Activated CD8-positive, alpha-beta memory T cell treated with anti-CD3 and anti-CD28 coated beads, Interleukin-2, amount 50 U/mL, for 48 hours (primary cell): ENCODE data around the gene SLA2.
"Not testable (repeated sequence)": the region's sequence is repeated elsewhere in the genome, so short reads cannot be mapped to it uniquely, and the experiment has no call there.

Experiments
- DNase-seq: peaks from one replicate; pipeline ENCODE4 v3.0.0-alpha.2; 2020

The SLA2 gene

GRCh38 chr20:36644706-36645095 lies 1.3 kb downstream of the SLA2 start:
- DNase-seq: no peak

DNA sequence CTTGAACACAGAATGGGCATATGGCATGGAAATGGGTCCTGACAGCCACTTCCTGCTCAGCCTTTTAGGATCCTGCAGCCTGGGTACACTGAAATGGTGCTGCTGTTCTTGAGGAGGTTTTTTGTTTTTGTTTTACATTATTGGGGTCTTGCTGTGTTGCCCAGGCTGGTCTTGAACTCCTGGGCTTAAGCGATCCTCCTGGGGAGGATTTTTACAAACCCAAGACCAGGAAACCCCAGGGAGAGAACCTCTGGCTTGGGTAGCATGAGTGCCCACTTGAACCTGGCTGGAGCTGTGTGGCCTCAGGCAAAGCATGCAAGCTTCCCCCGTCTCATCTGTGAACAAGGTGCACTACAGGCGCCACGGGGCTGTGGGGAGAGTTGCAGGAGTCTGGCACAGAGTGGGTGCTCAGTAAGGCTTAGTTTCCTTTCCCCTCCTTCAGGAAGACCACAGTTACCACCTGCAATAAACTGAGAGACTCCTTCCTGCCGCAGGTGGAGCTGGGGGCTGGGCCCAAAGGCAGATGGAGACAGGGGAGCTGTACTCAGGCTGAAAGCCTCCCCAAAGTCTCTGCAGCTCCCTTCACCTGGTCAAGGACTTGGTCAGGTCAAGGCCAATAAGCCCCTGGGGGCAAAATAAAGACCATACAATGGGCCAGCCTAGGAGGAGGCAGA lies 1.8 kb downstream of the SLA2 start:
- DNase-seq: peak; percentile 80

- DNase-seq: no peak
These were observed 3.9 kb downstream of the SLA2 start for GRCh38 chr20:36642136-36642535.

- no peak for DNase-seq
These were observed 4.5 kb downstream of the SLA2 start for GRCh38 chr20:36641506-36641843.

DNA sequence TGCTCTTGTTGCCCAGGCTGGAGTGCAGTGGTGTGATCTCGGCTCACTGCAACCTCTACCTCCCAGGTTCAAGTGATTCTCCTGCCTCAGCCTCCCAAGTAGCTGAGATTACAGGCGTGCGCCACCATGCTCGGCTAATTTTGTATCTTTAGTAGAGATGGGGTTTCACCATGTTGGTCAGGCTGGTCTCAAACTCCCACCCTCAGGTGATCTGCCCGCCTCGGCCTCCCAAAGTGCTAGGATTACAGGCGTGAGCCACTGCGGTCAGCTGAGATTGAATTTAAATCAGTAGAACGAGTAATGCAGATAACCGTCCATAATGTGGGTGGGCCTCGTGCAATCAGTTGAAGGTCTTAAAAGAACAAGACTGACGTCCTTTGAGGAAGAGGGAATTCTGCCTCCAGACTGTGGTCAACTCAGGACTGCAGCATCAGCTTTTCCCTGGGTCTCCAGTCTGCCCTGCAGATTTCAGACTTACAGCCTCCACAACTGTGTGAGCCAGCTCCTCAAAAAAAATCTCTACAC lies 7.1 kb downstream of the SLA2 start:
- DNase-seq: not testable (repeated sequence)

- DNase-seq: no peak
These were observed 11.7 kb downstream of the SLA2 start for GRCh38 chr20:36634342-36634741.

DNA sequence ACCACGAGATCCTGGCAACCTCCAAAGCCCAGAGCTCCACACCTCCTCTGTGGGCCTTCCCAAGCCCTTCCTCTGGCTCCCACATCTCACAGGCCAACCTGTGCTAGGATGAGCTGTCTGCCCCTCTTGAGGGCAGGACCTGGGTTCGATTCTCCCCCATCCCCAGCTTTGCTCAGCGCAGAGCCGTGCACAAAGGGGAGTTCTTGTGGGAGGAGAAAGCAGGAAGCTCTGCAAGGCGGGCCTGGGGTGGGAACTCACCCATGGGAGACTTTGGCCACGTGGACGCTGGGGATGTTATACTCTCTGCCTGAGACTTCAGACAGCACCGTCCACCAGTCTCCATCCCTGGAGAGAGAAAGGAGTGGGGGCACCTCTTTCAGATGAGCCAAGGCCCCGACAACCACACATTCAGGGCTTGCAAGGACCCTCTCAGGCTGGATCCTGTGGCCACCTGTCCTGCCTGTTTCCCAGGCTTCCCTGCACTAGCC lies 12.7 kb downstream of the SLA2 start:
- DNase-seq: no peak

DNA sequence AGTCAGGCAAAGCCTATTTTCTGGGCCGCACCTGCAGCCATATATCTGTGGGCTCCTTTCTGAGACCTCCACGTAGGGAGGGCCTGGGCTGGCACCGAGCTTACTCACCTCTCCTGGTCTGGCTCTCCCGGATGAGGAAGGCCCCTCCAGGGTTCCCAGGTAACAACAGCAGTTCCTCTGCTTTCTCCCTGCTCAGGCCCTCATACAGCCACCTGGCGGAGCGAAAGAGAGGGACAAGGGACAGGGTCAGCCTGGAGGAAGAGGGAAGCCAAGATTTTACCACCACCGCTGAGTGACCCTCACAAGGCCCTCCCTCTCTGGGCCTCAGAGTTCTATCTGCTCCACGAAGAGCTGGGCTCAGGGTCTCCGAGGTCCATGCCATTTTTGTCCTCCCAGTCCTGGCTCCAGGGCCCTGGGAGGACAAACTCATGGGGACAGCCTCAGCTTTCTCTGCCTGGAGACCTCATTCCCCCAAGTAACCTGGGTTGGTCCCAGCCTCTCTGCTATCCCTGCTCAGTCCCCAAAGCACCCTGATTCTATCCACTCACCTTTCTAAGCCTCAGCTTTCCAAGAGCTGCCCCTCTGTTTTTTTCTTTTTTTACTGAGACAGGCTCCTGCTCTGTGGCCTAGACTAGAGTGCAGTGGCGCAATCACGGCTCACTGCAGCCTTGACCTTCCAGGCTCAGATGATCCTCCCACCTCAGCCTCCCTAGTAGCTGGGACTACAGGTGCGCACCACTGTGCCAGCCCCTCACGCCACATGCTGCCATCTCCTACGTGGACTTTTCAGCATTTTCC lies 13.3 kb downstream of the SLA2 start:
- DNase-seq: no peak

- DNase-seq: no peak
These were observed 13.9 kb downstream of the SLA2 start for GRCh38 chr20:36632147-36632486.

GRCh38 chr20:36631646-36632045 lies 14.3 kb downstream of the SLA2 start:
- no peak for DNase-seq

GRCh38 chr20:36629719-36630681 lies 16.0 kb downstream of the SLA2 start:
- peak; percentile 70 for DNase-seq

- DNase-seq: no peak
These were observed 17.9 kb downstream of the SLA2 start for GRCh38 chr20:36628076-36628475.

GRCh38 chr20:36624944-36625324 lies 21.1 kb downstream of the SLA2 start:
- no peak for DNase-seq

DNA sequence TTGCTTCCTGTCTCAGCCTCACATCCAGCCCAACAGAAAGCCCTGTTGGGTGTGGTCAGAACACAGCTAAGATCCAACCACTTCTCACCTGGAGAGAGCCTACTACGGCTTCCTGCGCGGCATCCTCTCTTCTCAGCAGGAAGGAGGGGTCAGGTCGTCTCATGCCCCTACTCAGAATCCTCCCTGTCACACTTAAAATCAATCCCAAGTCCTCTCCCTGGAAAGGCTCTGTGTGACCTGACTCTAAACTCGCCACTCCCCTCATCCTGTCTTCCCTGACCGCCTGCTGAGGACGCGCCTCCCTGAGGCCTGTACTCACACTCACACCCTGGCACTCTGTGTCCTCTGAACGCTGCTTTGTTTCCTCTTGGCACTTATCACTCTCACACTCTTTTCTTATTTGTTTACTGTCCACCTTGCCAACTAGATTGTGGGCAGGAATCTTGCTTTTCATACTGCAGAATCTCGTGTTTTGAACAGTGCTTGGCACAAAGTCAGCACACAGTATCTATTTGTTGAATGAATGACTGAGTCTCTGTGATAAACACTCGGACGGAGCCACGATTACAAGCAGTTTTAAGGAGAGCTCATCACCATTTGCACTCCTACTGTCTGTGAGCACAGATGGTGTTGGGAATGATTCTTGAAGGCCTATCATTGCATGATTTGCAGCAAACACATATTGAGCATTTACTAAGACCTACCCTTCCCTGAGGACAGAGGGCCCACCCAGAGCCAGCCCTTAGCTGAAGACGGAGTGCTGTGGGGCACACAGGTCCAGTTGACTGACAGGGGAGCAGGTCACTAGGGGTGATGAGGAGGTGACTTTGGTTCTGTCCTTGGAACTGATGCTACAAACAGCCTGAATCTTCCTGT lies 21.7 kb downstream of the SLA2 start:
- no peak for DNase-seq

DNA sequence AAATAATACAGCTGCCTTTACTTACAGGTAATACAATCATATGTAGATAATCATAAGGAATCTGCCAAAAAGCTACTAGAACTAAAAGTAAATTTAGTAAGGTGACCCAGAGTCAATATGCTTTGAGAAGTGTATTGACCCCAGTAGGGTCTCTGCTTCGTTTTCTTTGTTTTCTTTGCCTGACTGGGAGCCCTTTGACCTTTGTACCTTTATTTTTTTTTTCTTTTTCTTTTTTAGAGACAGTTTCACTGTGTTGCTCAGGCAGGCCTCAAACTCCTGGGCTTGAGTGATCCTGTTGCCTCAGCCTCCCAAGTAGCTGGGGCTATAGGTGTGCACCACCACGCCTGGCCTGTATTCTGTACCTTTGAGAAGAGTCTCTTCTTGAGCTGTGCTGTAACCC lies 22.6 kb downstream of the SLA2 start:
- no peak for DNase-seq

DNA sequence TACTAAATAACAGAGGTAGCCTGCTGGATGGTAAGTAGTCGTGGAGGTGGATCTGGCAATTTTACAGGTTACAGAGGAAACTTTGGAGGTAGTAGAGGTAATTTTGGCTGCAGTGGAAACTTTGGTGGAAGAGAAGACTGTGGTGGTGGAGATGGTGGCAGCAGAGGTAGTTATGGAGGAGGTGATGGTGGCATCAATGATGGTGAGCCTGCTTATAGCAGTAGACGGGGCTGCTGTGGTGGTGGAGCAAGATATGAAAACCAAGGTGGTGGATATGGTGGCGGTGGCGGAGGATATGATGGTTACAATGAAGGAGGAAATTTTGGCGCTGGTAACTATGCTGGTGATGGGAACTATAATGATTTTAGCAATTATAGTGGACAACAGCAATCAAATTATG lies 25.1 kb downstream of the SLA2 start:
- DNase-seq: no peak

- DNase-seq: no peak
These were observed 31.0 kb downstream of the SLA2 start for GRCh38 chr20:36614781-36615557.

DNA sequence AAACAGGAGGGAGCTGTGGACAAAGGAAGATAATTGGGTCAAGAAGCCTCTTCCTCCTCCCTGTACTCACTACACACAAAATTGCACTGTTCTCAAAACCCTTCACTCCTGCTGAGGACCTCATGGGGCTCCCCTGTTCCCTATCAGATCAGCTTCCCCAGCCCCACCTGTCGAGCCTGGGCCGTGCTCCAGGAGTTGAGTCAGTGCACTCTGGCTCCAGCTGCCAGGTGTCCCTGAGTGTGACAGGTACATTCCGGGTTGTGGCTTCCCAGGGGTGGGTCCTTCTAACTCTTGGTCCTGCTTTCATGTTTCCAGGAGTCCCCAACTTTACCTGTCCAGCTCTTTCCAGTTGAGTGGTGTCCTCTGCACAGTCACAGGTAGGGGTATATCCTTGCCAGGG lies 32.0 kb downstream of the SLA2 start:
- DNase-seq: no peak

GRCh38 chr20:36611625-36612024 lies 34.4 kb downstream of the SLA2 start:
- DNase-seq: no peak

- DNase-seq: not testable (repeated sequence)
These were observed 37.6 kb downstream of the SLA2 start for GRCh38 chr20:36608388-36608728.

DNA sequence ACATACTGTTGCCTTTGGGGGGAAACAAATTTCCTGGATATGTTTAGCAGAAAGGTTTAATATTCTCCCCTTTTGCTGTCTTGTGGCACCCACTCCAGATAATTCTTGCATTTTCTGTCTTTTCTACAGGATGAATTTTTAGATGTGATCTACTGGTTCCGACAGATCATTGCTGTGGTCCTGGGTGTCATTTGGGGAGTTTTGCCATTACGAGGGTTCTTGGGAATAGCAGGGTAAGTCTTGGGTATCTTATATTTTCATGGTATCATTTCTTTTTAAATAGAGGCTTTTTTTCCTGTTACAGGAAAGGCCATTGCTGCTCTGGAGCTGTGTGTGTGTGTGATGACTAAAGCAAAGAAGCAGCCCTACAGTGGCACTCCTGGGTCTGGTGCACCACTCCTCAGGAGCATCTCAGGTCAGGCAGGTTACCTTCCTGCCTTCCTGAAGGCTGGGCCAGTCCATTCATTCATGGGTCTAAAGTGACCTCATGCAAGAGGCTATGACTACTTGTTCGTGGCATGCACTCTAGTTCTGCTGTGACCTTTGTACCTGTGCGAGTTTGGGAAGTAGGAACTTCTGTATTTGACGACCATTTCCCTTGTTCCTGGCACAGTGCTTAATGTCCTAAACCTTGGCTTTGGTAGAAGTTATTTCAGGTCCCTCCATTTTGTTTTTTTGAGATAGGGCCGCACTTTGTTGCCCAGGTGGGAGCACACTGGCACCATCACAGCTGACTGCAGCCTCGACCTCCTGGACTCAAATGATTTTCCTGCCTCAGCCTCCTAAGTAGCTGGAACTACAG lies 38.2 kb downstream of the SLA2 start:
- no peak for DNase-seq
